Calu3 (cell line): ENCODE data around the gene LDLR. TPM values are rescaled to one million over a fixed set of nuclear protein-coding genes. Genes with fewer than 3 reads are reported as not detected.

Experiments used
- BruUV-seq: library from RNA; stranded (reverse); fragments of 400-500 nt; replicated peaks from 2 replicates; lab custom pipeline; 2021; lab: Mats Ljungman, UMichigan
- CTCF ChIA-PET: fragments of 300-600 bp; sonication (Branson Sonifier 250); formaldehyde crosslinking; loops from one replicate; lab custom pipeline; 2022; ENCODE audit warnings: antibody characterized with exemption; lab: Charles Lee
- DNase-seq: peaks from one replicate; pipeline ENCODE4 v3.0.0; 2022
- H3K27ac Mint-ChIP-seq: one replicate; pipeline ENCODE4 v1.8.0; 2022; ENCODE audit warnings: mixed read lengths; ENCODE audit not compliant: unreplicated experiment
- H3K27me3 Mint-ChIP-seq: one replicate; pipeline ENCODE4 v1.8.0; 2022; ENCODE audit warnings: mixed read lengths; ENCODE audit not compliant: unreplicated experiment
- H3K36me3 Mint-ChIP-seq: one replicate; pipeline ENCODE4 v1.8.0; 2022; ENCODE audit warnings: mild to moderate bottlenecking, moderate library complexity, mixed read lengths; ENCODE audit not compliant: insufficient read depth, unreplicated experiment
- H3K4me1 Mint-ChIP-seq: one replicate; pipeline ENCODE4 v1.8.0; 2022; ENCODE audit warnings: mild to moderate bottlenecking, low read depth, mixed read lengths; ENCODE audit not compliant: unreplicated experiment
- H3K4me3 Mint-ChIP-seq: one replicate; pipeline ENCODE4 v1.8.0; 2022; ENCODE audit warnings: mild to moderate bottlenecking, low read depth, moderate library complexity, mixed read lengths; ENCODE audit not compliant: unreplicated experiment
- H3K9me3 Mint-ChIP-seq: one replicate; pipeline ENCODE4 v1.8.0; 2022; ENCODE audit warnings: low read depth, mixed read lengths; ENCODE audit not compliant: unreplicated experiment
- intact Hi-C: fragments of 100-400 bp; cut with micrococcal nuclease; formaldehyde crosslinking; loops from one replicate; pipeline ENCODE4 v1.10.0; 2022; ENCODE audit not compliant: unreplicated experiment
- total RNA-seq: library from RNA; stranded (reverse); gene quantifications from 2 replicates; pipeline ENCODE4 v1.2.3, GENCODE V29; 2022
- TF ChIP-seq, protein P1 (sequence below): fragments of 200-600 bp; IDR thresholded peaks from one replicate; pipeline ENCODE4 v1.8.0; 2022; ENCODE audit warnings: antibody characterized with exemption; ENCODE audit not compliant: unreplicated experiment

Gene LDLR
- total RNA-seq, 1 experiment from 2014 or later, result 289 TPM

- H3K4me3 Mint-ChIP-seq, result no peak overlapping the region
- no TSS peak for BruUV-seq
- DNase-seq, result no peak
- H3K27ac Mint-ChIP-seq, result no peak overlapping the region
- no peaks in the 10 kb centered on the region for H3K9me3 Mint-ChIP-seq
- H3K36me3 Mint-ChIP-seq, result peaks cover 43% of the 10 kb centered on the region
- intact Hi-C loops, result no loop called here
- no peaks in the 10 kb centered on the region for H3K27me3 Mint-ChIP-seq
- no peaks in the 10 kb centered on the region for H3K4me1 Mint-ChIP-seq
- CTCF ChIA-PET, result no interaction called here
- TF ChIP-seq, protein P1, sequence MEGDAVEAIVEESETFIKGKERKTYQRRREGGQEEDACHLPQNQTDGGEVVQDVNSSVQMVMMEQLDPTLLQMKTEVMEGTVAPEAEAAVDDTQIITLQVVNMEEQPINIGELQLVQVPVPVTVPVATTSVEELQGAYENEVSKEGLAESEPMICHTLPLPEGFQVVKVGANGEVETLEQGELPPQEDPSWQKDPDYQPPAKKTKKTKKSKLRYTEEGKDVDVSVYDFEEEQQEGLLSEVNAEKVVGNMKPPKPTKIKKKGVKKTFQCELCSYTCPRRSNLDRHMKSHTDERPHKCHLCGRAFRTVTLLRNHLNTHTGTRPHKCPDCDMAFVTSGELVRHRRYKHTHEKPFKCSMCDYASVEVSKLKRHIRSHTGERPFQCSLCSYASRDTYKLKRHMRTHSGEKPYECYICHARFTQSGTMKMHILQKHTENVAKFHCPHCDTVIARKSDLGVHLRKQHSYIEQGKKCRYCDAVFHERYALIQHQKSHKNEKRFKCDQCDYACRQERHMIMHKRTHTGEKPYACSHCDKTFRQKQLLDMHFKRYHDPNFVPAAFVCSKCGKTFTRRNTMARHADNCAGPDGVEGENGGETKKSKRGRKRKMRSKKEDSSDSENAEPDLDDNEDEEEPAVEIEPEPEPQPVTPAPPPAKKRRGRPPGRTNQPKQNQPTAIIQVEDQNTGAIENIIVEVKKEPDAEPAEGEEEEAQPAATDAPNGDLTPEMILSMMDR, result no peak
These were observed 29.5 kb upstream of the LDLR start for GRCh38 chr19:11059511-11060358.

DNA sequence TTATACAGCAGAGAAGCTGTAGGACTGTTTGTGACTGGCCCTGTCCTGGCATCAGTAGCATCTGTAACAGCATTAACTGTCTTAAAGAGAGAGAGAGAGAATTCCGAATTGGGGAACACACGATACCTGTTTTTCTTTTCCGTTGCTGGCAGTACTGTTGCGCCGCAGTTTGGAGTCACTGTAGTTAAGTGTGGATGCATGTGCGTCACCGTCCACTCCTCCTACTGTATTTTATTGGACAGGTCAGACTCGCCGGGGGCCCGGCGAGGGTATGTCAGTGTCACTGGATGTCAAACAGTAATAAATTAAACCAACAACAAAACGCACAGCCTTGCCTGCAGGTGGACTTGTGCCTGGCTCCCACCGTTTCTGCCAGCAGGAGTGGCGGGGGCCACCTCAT lies 27.3 kb upstream of the LDLR start:
- H3K27me3 Mint-ChIP-seq, result no peaks in the 10 kb centered on the region
- no peak for DNase-seq
- no peaks in the 10 kb centered on the region for H3K9me3 Mint-ChIP-seq
- intact Hi-C loops, result no loop called here
- H3K4me3 Mint-ChIP-seq, result no peak overlapping the region
- BruUV-seq, result no TSS peak
- CTCF ChIA-PET, result interaction anchor here (0.7 kb wide), 1 partner anchor 18 kb away, joined by 5 read pairs; no protein-coding TSS in a partner anchor
- H3K36me3 Mint-ChIP-seq, result peaks cover 34% of the 10 kb centered on the region
- TF ChIP-seq, protein P1, result no peak
- H3K4me1 Mint-ChIP-seq, result no peaks in the 10 kb centered on the region
- H3K27ac Mint-ChIP-seq, result no peak overlapping the region

DNA sequence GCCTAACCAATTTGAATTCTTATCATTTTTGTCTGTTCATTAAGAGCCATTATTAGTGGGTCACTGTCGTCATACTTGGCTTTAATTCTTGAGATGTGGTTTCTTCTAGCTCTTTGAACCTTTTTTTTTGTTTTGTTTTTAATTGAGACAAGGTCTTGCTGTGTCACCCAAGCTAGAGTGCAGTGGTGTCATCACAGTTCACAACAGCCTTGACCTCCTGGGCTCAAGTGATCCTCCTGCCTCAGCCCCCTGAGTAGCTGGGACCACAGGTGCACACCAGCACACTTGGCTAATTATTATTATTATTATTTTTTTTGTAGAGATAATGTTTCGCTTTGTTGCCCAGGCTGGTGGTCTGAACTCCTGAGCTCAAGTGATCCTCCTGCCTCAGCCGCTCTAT lies 25.8 kb upstream of the LDLR start:
- Mint-ChIP-seq H3K27ac (no peak overlapping the region), H3K4me1 (no peaks in the 10 kb centered on the region), H3K27me3 (no peaks in the 10 kb centered on the region), H3K9me3 (no peaks in the 10 kb centered on the region), H3K4me3 (no peak overlapping the region), H3K36me3 (peaks cover 34% of the 10 kb centered on the region)
- no peak for DNase-seq
- CTCF ChIA-PET, result interaction anchor here (0.6 to 0.7 kb wide), 2 partner anchors 16 to 909 kb away, joined by 3 read pairs; no protein-coding TSS in a partner anchor
- TF ChIP-seq, protein P1, result no peak
- intact Hi-C loops, result no loop called here
- BruUV-seq, result no TSS peak

DNA sequence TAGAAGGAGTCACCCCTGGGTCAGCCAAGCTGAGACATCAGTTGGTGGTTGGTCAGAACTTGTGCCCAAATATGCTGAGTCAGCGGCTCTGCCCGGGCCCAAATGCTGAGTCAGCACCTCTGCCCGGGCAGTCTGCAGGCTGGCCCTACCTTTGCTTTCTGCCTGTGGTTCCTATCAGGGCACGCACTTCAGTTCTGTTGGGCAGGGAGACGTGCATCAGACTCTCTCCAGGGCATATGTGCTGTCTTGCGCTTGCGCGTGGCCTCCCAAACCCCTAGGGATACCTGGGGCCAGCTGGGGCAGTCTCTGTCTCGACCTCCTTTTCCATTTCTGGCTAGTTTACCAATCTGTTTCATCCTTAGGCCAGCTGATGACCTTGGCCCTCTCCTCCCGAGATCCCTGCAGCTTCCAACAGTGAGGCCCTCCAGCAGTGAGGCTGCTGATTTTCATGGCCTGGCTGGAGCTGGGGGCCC lies 24.4 kb upstream of the LDLR start:
- TF ChIP-seq, protein P1, result no peak
- no peaks in the 10 kb centered on the region for H3K9me3 Mint-ChIP-seq
- intact Hi-C loops, result no loop called here
- no peak overlapping the region for H3K27ac Mint-ChIP-seq
- no TSS peak for BruUV-seq
- H3K36me3 Mint-ChIP-seq, result peaks cover 30% of the 10 kb centered on the region
- DNase-seq, result no peak
- CTCF ChIA-PET, result interaction anchor here (0.5 kb wide), 1 partner anchor 16 kb away, joined by 5 read pairs; no protein-coding TSS in a partner anchor
- H3K27me3 Mint-ChIP-seq, result no peaks in the 10 kb centered on the region
- no peak overlapping the region for H3K4me3 Mint-ChIP-seq
- no peaks in the 10 kb centered on the region for H3K4me1 Mint-ChIP-seq
